Activated T-helper 9 cell treated with anti-CD3 and anti-CD28 coated beads, Interleukin-2, amount 50 U/mL, for 16 hours (primary cell): ENCODE results near the gene DIAPH2.
"Not testable (repeated sequence)": the region's sequence is repeated elsewhere in the genome, so short reads cannot be mapped to it uniquely, and the experiment has no call there.

Source experiments
- DNase-seq: peaks from one replicate; pipeline ENCODE4 v3.0.0-alpha.2; 2020; ENCODE audit warnings: low read depth

DIAPH2 gene

DNA sequence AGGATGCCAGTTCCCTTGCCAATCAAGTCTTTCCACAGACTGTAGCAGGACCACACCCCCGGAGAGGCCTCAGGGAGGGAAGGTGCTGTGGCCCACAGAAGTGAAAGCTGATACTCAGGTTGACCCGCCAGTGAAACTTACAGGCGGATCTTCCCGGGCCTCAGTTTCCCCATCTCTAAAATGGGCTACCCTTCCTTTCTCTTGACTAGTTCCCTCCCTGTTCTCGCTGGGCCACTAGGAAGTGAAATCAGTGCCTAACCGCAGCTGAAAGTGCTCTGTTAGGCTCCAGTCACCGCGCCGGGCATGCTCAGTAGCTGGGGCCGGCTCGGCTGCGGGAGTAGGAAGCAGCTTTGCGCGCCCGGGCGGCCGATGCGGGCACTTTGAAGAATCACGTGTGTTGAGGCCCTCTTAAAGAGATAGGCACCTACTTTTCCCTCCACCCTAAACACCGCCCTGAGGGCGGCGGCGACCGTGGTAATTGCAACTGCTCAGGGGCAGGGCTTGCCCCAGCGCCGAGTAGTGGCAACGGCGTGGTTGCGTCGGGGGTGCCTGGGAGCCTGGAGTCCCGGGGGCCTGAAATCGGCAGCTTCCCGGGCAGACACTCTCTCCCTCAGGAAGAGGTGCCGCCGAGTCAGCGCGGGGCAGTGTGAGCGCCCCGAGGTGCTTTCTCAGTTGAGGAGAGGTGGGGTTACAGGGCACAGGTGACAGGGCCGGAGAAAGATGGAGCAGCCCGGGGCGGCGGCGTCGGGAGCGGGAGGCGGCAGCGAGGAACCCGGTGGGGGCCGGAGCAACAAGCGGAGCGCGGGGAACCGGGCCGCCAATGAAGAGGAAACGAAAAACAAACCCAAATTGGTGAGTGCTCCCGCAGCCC, at the start of gene DIAPH2:
DIAPH2 (plus strand) TSS at position 504 of the 871 bp plus-strand sequence.
- DNase-seq = peak; percentile 57

DNA sequence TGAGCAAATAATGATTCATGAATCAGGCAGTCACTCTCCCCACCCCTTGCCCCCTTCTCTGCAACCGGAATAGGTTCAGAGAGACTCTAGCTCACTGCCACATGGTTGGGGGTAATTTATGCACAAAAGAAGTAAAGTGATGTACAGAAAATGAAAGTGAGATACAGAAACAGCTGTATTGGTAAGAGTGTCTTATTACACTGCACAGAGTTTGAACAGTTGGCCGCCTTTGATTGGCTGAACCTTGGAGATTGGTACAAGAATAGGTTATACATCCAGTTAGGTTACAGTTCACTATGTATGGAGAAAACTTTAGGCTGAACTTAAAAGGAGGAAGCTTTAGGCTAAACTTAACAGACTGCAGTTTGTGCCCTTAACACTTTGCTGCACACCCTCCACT, 34.6 kb upstream of the DIAPH2 start:
- DNase-seq = no peak

DNA sequence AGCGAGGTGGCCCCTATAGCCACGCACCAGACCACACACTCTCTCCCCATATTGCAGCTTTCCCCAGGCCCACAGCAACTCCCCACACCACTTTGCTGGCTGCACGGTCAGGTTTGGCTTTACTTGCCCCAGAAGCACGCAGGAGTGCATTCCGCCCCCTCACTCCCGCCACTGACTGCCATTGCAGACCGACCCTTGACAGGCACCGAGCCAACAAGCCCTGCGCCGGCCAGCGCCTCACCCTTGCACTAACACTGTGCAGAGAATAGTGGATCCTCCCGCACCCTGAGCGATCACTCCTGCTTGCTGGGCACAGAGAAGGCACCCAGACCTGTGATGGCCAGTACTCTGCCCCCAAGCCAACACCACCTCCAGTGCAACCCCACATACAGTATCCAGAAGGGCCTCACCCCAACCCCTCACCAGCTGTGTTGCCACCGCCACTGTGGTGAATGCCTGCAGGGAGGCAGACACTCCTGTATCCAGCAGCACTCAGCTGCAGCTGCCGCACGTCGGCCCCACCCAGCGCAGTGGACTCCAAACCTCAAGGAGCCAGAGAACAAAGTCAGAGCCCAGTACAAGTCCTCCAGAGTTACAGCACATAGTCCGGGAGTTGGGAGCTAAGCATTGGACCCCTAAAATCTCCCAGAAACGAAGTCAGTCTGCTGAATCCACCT, 28.6 kb upstream of the DIAPH2 start:
- no peak for DNase-seq

DNA sequence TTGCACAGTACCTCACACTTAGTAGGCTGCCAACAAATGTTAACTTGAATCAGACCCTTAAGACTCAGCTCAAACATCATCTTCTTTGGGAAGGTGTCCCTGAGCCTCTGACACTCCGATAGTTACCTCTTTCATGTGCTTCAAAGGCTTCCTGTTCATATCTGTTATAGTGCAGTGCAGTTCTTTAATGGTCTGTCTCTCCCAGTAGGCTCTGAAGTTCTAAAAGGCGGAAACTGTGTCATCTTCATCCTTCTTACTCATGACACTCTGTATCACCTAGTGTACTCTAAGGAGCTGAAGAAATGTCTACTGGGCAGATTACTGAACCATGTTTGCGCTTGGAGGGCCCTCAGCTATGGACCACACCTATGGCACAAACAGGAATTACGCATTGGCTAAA, 2.1 kb upstream of the DIAPH2 start:
- DNase-seq = no peak

DNA sequence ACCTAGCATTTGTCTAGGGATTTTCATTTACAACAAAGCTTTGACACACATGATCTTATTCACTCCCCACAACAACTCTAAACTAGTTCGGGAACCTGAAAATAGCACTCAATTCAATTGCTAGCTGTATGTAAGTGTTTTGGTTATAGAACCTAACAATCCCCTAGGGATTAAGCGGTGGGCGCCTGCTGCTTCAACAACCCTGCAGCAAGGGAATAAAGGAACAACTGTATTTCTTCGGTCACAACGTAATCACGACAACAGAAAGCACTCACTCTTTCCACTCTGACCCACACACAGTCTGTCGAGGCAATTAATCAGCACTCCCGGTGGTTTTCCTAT, 674 bp upstream of the DIAPH2 start:
- no peak for DNase-seq

DNA sequence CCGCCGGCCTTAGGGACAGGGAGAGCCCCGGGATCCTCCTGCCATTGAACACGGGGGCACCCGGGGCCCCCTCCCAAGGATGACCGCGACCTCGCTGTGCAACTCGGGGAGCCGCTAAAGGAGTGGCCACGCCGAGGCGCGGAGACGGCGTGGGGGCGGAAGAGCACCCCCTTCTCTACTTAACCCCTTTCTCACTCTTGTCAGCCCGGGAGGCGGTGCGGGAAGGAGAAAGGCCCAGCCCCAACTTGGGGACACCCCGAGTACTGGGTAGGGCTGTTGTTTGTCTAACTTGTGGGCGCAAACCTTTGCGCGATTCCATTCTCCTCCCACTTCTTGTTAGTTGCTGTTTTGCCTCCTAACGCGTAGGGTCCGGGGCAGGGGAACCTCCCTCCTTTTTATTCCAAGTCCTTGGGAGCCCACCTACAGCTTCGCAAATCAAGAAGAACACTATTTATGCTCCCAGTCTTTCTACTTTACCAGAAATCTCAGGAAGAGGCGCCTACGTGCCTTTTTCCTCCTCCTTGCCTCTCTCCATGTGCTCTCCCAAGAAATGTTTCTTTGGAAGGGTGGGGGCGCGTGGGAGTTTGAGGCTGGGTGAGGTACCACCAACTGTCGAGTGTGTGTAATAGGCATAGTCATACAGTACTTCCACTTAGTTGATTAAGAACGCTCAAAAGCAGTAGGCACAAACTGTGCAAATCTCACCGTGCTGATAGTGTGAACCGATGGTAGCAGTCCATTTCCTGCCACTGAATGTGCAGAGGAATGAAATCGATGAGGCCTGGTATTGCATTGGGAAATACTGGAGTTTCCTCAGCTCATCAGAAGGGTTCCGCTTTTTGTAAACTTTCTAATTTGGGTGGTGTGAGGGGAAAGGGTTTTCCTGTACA, 813 bp downstream of the DIAPH2 start:
- DNase-seq = peak; percentile 19

DNA sequence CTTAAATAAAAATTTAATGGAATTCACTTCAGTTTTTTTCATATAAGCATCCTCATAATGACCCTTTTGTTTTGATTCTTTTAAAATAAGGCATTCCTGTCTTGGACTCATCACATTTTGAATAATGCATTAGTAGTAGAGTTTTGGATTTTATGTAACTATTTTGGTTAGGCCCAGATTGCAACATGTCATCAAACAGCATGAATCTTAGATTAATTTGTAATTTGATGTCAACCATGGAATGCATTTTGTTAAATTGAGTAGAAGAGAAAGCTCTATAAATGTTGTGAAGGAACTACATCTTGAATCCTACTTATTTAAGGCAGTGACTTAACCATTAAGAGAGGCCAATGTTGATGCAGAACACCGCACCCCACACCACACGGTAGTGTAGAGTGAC, 3.1 kb downstream of the DIAPH2 start:
- no peak for DNase-seq

DNA sequence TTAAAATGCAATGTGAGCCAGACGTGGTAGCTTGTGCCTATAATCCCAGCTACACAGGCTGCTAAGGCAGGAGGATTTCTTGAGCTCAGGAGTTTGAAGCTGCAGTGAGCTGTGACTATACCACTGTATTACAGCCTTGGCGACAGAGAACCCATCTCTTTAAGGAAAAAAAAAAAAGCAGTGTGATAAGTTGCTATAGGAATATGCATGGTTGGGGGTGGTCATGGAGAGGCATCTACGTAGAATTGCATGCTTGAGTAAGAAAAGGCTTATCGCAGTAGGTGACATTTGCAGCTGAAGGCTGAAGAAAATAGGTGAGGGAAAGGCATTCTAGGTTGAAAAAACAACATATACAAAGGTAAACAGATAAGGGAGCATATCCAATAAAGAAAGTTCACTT, 4.1 kb downstream of the DIAPH2 start:
- DNase-seq = no peak

DNA sequence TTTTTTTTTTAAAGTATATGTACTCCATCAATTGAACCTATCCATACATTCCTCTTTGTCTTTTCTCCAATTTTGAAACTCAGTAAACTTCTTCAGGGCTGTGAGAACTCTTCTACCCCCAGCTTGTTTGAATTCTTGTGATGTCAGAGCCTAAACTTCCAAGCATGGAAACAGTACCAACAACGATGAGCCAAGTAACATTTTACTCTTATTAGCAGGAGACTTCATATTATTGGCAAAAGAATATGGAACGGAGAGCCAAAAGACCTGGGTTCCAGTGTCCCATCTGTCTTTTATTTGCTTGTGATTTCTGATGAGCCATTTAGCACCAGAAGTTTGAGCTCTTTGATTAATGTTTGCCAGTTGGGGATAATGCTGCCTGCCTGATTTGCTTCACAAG, 5.3 kb downstream of the DIAPH2 start:
- DNase-seq = no peak

DNA sequence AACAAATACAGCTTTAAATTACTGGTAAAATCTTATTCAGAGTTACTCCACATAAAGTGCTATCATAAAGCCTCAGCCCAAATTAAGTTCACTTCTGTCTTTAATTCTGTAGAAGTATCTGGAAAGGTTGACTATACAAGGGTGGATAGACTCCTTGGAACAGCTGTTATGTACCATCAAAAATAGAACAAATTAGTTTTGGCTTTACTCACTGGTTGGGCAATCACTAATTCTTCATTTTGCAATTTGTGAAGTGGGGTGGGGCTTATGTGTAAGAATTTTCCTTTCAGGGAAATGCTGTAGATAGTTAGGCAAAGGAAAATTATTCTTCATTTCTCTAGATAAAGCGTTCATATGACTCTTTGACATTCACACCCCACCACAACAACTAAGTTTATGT, 7.8 kb downstream of the DIAPH2 start:
- DNase-seq = no peak

DNA sequence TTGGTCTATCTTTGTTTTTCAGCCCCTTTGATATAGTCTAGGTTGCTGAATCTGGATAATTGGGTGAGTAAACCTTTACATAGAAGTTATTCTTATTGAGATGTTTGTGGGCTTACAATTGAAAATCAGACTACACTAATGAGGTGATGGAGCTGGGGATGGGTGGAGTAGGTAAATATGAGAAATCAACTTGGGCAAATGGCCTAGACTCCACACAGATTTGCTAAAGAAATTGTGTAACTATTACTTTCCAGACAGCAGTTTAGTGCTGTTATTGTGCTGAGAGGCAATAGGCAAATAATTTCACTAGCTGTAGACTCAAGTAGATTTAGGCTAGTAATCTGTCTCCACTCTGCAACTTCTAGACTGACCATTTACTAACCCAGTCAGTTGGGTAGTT, 8.2 kb downstream of the DIAPH2 start:
- DNase-seq = no peak

DNA sequence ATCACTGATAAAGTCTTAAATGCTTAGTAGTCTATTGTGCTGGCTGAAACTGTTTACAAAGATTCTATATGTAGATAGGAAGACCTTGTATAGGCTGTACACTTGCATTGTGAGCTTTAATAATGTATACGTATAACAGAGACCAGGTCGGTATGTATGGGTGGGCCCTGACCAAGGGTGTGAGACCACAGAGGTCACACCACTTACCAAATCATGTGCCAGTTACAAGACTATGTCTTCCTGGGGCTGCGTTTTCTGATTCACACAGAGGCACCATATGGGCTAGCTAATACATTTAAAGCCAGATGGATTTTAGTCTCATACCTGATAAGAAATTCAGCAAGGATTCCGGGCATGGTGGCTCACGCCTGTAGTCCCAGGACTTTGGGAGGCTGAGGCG, 8.8 kb downstream of the DIAPH2 start:
- no peak for DNase-seq

DNA sequence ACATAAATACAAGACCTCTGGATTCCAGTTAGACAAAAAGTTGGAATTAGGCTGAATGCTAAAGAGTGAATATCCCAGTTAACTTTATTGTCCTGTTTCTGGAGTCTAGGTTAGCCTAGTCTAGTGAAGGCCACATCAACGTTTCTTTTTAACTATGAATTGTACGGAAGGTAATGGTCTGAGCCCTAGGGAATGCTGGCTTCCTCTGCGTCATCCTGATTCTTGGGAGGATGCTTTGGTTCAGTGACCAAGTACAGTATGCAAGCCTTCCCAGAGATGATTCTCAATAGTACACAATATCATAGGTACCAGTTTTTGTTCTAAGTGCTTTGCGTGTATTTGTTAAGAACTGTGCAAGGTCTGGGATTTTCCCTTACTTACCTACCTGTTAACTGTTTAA, 11.8 kb downstream of the DIAPH2 start:
- no peak for DNase-seq

DNA sequence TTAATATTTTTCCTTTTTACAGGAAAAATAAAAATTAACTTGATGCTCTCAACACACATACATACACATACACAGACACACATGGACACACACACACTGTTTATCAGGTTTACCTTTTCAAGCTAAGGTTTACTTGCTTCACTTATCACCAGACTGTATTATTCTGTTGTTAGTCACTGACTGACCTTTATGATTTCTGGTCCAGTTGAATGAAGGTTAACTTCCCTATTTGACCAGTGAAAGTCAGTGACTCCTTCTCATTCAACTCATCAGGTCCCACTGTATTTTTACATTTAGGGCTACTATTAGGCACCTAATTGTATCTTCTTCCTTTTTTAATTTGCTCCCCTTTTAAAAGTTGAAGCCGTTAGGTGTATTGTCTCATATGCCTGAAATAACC, 16.0 kb downstream of the DIAPH2 start:
- DNase-seq = no peak

DNA sequence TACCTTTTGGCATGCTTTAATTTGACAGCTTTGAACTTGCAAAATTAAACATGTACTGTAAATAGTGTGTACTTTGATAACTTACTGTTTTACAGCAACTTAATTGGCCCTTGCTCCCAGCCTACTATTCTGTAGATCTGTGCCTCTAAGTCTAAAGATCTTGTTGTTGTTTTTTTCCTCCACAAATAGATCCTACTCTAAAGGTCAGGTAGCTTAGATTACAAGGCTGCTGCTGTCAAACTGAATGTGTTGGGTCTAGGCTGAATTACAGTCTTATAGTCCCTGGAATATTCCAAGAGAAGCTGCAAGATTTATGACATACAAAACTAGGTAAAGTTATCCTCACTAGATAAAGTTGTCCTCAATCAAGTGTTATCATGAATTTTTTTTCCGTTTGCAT, 18.7 kb downstream of the DIAPH2 start:
- DNase-seq = no peak

DNA sequence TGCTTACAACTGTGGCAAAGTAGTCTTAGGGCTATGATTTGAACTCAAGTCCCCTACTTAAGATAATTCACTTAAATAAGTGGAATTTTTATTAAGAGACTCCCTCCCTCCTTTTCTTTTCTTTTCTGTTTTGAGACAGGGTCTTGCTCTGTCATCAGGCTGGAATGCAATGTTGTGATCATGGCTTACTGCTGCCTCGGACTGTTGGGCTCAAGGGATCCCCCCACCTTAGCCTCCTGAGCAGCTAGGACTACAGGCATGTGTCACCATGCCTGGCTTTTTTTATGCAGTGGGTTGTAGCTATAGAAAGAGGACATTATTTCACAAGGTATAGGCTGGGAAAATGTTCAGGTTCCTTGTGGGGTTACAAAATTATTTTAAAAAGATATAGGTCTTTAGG, 19.2 kb downstream of the DIAPH2 start:
- no peak for DNase-seq

DNA sequence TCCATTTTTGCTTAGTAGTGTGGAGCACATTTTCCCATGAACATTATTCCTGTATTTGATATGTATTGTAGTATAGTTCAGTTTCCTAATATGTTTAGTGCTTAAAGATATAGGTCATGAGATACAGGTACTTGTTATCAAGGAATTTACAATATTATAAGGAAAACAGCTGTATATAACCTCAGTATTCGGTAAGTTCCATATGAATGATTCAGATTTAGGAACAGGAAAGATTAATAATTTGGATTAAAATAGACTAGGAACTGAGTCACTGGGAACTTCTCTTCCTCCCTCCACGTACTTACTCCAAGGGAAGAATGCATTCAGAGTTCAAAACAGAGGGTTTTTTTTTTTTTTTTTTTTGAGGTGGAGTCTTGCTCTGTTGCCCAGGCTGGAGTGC, 20.0 kb downstream of the DIAPH2 start:
- no peak for DNase-seq

DNA sequence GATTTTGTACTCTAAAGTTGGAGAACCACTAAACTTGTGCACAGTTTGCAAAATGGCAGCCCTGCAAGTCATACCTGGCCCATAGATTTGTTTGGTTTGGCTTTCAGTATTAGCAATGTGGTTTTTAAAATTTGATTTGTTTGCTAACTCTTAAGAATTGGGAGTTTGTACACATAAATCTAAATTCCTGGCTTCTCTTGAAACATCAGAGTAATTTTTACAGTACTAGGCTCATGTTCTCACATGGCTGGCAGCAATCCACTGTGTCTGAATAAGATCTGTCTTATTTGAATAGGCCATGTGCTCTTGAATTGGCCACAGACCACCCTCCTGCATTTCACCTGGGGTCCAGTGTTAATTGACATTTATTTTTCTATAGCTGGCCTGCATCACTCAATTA, 21.3 kb downstream of the DIAPH2 start:
- no peak for DNase-seq

DNA sequence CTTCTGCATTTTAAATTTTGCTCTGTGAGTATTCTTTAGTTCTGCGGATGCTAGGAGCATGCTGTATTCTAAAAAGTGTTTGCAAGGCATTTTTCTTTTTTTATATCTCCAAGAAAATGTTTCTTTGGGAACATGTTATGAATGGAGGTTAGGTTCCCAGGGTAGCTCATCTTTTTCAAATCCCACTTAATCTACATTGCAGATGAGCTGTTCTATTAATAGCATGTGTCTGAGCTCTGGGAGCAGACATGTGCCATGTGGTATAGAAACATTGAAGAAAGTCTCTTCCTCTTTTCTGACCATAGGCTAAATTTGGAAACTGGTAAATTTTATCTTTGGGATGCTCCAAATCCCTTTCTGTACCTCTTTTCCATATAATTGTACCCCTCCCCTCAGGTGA, 23.2 kb downstream of the DIAPH2 start:
- no peak for DNase-seq

DNA sequence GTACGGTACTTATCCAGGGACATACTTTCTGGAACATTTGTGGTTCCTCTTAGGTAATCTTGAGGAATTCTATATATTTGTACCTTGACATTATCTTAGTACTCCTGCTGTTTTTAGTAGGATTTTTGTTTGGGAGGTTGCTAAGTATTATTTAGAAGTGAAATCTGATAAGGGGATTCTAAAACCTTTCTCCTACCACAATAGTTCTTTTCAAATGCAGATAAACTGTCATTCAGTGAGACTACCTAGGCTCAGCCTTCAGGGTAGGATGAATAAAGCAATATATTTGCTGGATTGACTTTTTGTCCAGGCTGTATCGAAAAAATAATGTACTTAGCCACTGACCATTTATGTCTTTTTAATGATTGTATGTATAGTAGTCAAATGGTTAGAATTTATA, 25.4 kb downstream of the DIAPH2 start:
- no peak for DNase-seq

DNA sequence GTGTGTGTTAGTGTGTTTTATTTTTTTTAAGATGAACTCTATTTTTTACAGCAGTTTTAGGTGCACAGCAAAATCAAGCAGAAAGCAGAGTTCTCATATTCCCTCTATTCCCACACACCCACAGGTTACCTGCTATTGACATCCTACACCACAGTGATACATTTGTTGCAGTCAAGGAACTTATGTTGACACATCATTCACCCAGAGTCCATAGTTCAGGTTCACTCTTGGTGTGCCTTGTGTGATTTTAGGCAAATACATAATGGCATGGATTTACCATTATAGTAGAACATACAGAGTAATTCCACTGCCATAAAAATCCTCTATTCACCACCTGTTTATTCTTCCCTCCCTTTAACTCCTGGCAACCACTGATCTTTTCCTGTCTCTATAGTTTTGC, 28.7 kb downstream of the DIAPH2 start:
- DNase-seq = no peak

DNA sequence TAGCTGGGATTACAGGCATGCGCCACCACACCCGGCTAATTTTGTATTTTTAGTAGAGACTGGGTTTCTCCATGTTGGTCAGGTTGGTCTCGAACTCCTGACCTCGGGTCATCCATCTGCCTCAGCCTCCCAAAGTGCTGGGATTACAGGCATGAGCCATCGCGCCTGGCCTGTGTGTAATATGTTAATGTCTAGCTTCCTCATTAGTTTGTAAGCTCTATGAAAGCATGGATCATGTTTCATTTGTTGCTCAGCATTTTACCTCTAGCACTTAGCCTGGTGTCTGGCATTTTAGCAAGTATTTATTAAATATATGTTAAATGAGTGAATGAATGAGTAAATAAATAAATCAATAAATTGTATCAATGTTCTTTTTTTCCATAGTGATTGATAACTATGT, 29.8 kb downstream of the DIAPH2 start:
- DNase-seq = not testable (repeated sequence)

DNA sequence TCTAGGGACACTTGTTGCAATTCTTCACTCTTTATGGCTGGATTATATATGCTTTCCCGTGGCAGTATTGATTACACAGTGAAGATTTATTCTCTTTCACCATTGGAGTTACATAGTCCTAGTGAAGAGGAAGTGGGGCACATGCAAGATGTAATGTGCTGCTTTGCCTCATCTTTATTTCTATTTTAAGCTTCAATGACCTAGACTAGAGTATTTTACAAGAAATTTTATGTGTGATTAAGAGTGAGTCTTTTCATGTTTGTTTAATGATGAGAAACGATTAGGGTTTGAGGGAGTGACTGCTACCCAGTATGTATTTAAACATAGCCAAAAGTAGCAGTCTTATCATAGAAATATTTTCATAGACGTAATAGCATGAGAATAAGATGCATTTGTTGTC, 30.8 kb downstream of the DIAPH2 start:
- no peak for DNase-seq
